ENCODE data around the gene NKG7. TPM values are rescaled to one million over a fixed set of nuclear protein-coding genes. Genes with fewer than 3 reads are reported as not detected.

Gene NKG7
- total and polyA plus RNA-seq, 2 of the 13 experiments (the other 11 are each of a cell fraction or from before 2014, with no cell fraction given), result 0.40 TPM; not detected in 1

GRCh38 chr19:51339687-51340656 is 32.5 kb downstream of the NKG7 start (continued):
- TF ChIP-seq ZBTB44 (CRISPR knock-in tag; IDR thresholded peaks at IDR 0.05) (no peak), KDM2A (CRISPR knock-in tag; IDR thresholded peaks at IDR 0.05; ENCODE audit: borderline replicate concordance, low read depth) (peak; percentile 40; the same call in 1 of the 2 replicates), ZNF292 (CRISPR knock-in tag; IDR thresholded peaks at IDR 0.05; ENCODE audit: borderline replicate concordance, low read depth) (no peak), ZNF564 (CRISPR knock-in tag; IDR thresholded peaks at IDR 0.05) (no peak), AHR (CRISPR knock-in tag; IDR thresholded peaks at IDR 0.05) (no peak), PRDM4 (CRISPR knock-in tag; IDR thresholded peaks at IDR 0.05; ENCODE audit: borderline replicate concordance) (no peak), ZNF234 (CRISPR knock-in tag; conservative IDR thresholded peaks at IDR 0.05) (no peak), ATAD3A (CRISPR knock-in tag; IDR thresholded peaks at IDR 0.05) (no peak), LCORL (IDR thresholded peaks at IDR 0.05) (no peak), LCORL (CRISPR knock-in tag; IDR thresholded peaks at IDR 0.05) (0 out of 2 replicates have a peak, but pooled peaks have one; percentile 22), ZBTB37 (CRISPR knock-in tag; IDR thresholded peaks at IDR 0.05) (no peak), ELF3 (CRISPR knock-in tag; IDR thresholded peaks at IDR 0.05) (no peak), HOMEZ (CRISPR knock-in tag; IDR thresholded peaks at IDR 0.05; ENCODE audit: low read depth) (no peak), TBP (CRISPR knock-in tag; IDR thresholded peaks at IDR 0.05) (no peak), CBX2 (IDR thresholded peaks at IDR 0.05; ENCODE audit: low read depth, low read length) (no peak), CBX2 (CRISPR knock-in tag; IDR thresholded peaks at IDR 0.05; ENCODE audit: low read depth) (no peak), KDM5B (CRISPR knock-in tag; IDR thresholded peaks at IDR 0.05; ENCODE audit: borderline replicate concordance) (no peak; the same call in 1 of the 2 replicates), STAT5B (CRISPR knock-in tag; IDR thresholded peaks at IDR 0.05) (no peak), ZNF773 (CRISPR knock-in tag; IDR thresholded peaks at IDR 0.05; ENCODE audit: borderline replicate concordance) (0 out of 2 replicates have a peak, but pooled peaks have one; percentile 40), RARA (CRISPR knock-in tag; IDR thresholded peaks at IDR 0.05) (no peak)
- TF ChIP-seq, protein P1, sequence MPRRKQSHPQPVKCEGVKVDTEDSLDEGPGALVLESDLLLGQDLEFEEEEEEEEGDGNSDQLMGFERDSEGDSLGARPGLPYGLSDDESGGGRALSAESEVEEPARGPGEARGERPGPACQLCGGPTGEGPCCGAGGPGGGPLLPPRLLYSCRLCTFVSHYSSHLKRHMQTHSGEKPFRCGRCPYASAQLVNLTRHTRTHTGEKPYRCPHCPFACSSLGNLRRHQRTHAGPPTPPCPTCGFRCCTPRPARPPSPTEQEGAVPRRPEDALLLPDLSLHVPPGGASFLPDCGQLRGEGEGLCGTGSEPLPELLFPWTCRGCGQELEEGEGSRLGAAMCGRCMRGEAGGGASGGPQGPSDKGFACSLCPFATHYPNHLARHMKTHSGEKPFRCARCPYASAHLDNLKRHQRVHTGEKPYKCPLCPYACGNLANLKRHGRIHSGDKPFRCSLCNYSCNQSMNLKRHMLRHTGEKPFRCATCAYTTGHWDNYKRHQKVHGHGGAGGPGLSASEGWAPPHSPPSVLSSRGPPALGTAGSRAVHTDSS (CRISPR knock-in tag; conservative IDR thresholded peaks at IDR 0.05), result no peak

Data from HepG2 (cell line).